H1 (cell line): ENCODE results near the gene GALNT9.

ENCODE experiments used
- CTCF ChIP-seq, 3 experiments: IDR thresholded peaks; 1 replicate in 2 of 3; 2 replicates in 1 of 3; pipeline versions ENCODE4 v1.5.1 to v1.6.1; 2011; ENCODE audit warnings: low read length in 3 of 3, mild to moderate bottlenecking in 3 of 3, inconsistent platforms in 2 of 3, low read depth in 1 of 3, moderate library complexity in 1 of 3; ENCODE audit not compliant: insufficient read depth in 1 of 3; ENCODE audit errors: control extremely low read depth in 1 of 3
- EZH2 ChIP-seq: fragments of 200-600 bp; sonication (generic); IDR thresholded peaks from 2 replicates; pipeline ENCODE4 v1.7.1; 2012; ENCODE audit warnings: low read depth, mild to moderate bottlenecking, moderate library complexity, low read length, inconsistent platforms; ENCODE audit not compliant: severe bottlenecking
- HDAC2 ChIP-seq, 2 experiments: fragments of 300-600 bp in 1 of 2; sonication (generic) in 1 of 2; IDR thresholded peaks; 2 replicates each; pipeline ENCODE4 v1.6.1; 2011 to 2012; ENCODE audit warnings: low read depth in 2 of 2, low read length in 2 of 2, mild to moderate bottlenecking in 2 of 2, moderate library complexity in 2 of 2, borderline replicate concordance in 1 of 2, inconsistent platforms in 1 of 2
- HDAC6 ChIP-seq: IDR thresholded peaks from one replicate; pipeline ENCODE4 v1.7.1; 2012; ENCODE audit warnings: low read depth, mild to moderate bottlenecking, inconsistent platforms, low read length, moderate library complexity
- POLR2A ChIP-seq, 2 experiments: IDR thresholded peaks; 1 replicate in 1 of 2; 2 replicates in 1 of 2; pipeline ENCODE4 v1.6.1; 2011; ENCODE audit warnings: low read depth in 2 of 2, low read length in 2 of 2, mild to moderate bottlenecking in 2 of 2; ENCODE audit errors: control extremely low read depth in 1 of 2
- POLR2AphosphoS5 ChIP-seq: IDR thresholded peaks from 2 replicates; pipeline ENCODE4 v1.6.1; 2011; ENCODE audit warnings: low read depth, low read length
- TBP ChIP-seq: IDR thresholded peaks from 2 replicates; pipeline ENCODE4 v1.6.1; 2011; ENCODE audit warnings: low read depth, low read length, improper control_type of control experiment
- ZNF274 ChIP-seq: IDR thresholded peaks from 2 replicates; pipeline ENCODE4 v1.7.0; 2012; ENCODE audit warnings: low read length, borderline replicate concordance; ENCODE audit errors: extremely low read depth

DNA sequence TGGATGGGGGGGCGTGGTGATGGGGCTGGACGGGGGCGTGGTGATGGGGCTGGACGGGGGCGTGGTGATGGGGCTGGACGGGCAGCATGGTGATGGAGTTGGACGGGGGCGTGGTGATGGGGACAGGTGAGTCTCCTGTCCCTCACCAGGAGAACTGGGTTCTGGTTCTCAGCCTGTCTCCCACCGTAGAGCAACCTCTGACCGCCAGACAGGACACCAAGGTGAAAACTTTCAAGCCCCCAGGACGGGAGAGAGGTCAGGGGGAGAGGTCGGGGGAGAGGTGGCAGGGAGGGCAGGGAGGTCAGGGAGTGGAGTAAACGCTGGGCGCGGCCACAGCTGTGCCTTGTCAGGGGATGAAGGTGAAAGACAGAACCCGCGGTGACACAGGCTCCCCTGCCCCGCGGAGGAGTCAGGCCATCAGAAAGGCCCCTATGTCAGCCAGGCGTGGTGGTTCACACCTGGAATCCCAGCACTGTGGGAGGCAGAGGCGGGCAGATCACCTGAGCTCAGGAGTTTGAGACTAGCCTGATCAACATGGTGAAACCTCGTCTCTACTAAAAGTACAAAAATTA lies 84.6 kb downstream of the GALNT9 start:
- TF ChIP-seq ZNF274 (no peak), POLR2AphosphoS5 (no peak), CTCF (IDR thresholded peaks at IDR 0.05; ENCODE audit: control extremely low read depth in 1 of 3, insufficient read depth in 1 of 3, low read depth in 1 of 3, low read length in 3 of 3) (no peak), POLR2A (IDR thresholded peaks at IDR 0.05; ENCODE audit: control extremely low read depth in 1 of 2, low read depth in 2 of 2, low read length in 2 of 2) (no peak), EZH2 (no peak), HDAC2 (IDR thresholded peaks at IDR 0.05; ENCODE audit: borderline replicate concordance in 1 of 2, low read depth in 2 of 2, low read length in 2 of 2) (no peak), HDAC6 (no peak), TBP (no peak)
